HG03196 (cell line): ENCODE measurements around the gene MYRIP.

ENCODE experiments used
- ATAC-seq: cut with Tn5 transposase; IDR thresholded peaks from one replicate; pipeline ENCODE4 v1.9.1; 2021; ENCODE audit not compliant: unreplicated experiment

The MYRIP gene

GRCh38 chr3:39961230-39961629 lies 151.8 kb downstream of the MYRIP start:
- no peak for ATAC-seq

GRCh38 chr3:39962581-39962980 lies 153.2 kb downstream of the MYRIP start:
- no peak for ATAC-seq

GRCh38 chr3:39965461-39965860 lies 156.1 kb downstream of the MYRIP start:
- ATAC-seq: no peak

- ATAC-seq: no peak
Measured at GRCh38 chr3:39965997-39966396, 156.6 kb downstream of the MYRIP start.

GRCh38 chr3:39970982-39971381 lies 161.6 kb downstream of the MYRIP start:
- ATAC-seq: no peak

- ATAC-seq: no peak
Measured at GRCh38 chr3:39971559-39972031, 162.2 kb downstream of the MYRIP start.

GRCh38 chr3:39972508-39972907 lies 163.1 kb downstream of the MYRIP start:
- ATAC-seq: no peak

- no peak for ATAC-seq
Measured at GRCh38 chr3:39977058-39977794, 167.8 kb downstream of the MYRIP start.

- no peak for ATAC-seq
Measured at GRCh38 chr3:39978308-39978707, 168.9 kb downstream of the MYRIP start.

- ATAC-seq: no peak
Measured at GRCh38 chr3:39980058-39980457, 170.6 kb downstream of the MYRIP start.

- ATAC-seq: no peak
Measured at GRCh38 chr3:39980781-39981180, 171.4 kb downstream of the MYRIP start.

GRCh38 chr3:39981547-39982184 lies 172.3 kb downstream of the MYRIP start:
- ATAC-seq: no peak

GRCh38 chr3:39982665-39983357 lies 173.4 kb downstream of the MYRIP start:
- no peak for ATAC-seq

- ATAC-seq: no peak
Measured at GRCh38 chr3:39989746-39990145, 180.3 kb downstream of the MYRIP start.

- no peak for ATAC-seq
Measured at GRCh38 chr3:39990532-39990931, 181.1 kb downstream of the MYRIP start.

GRCh38 chr3:40008796-40009195 lies 199.4 kb downstream of the MYRIP start:
- ATAC-seq: no peak

GRCh38 chr3:40009991-40010390 lies 200.6 kb downstream of the MYRIP start:
- no peak for ATAC-seq

GRCh38 chr3:40012381-40012780 lies 203.0 kb downstream of the MYRIP start:
- ATAC-seq: no peak

- ATAC-seq: no peak
Measured at GRCh38 chr3:40016391-40016790, 207.0 kb downstream of the MYRIP start.

GRCh38 chr3:40018369-40018768 lies 209.0 kb downstream of the MYRIP start:
- ATAC-seq: no peak

GRCh38 chr3:40019376-40019775 lies 210.0 kb downstream of the MYRIP start:
- no peak for ATAC-seq

GRCh38 chr3:40020689-40021088 lies 211.3 kb downstream of the MYRIP start:
- no peak for ATAC-seq
